ENCODE measurements around the gene RASGRF1. TPM values are rescaled to one million over a fixed set of nuclear protein-coding genes. Genes with fewer than 3 reads are reported as not detected.

Gene RASGRF1
- total and polyA plus RNA-seq, 9 of the 15 experiments (the other 6 are each of a cell fraction or from before 2014, with no cell fraction given), result 0.03 to 0.58 (median 0.06) TPM; not detected in 1

DNA sequence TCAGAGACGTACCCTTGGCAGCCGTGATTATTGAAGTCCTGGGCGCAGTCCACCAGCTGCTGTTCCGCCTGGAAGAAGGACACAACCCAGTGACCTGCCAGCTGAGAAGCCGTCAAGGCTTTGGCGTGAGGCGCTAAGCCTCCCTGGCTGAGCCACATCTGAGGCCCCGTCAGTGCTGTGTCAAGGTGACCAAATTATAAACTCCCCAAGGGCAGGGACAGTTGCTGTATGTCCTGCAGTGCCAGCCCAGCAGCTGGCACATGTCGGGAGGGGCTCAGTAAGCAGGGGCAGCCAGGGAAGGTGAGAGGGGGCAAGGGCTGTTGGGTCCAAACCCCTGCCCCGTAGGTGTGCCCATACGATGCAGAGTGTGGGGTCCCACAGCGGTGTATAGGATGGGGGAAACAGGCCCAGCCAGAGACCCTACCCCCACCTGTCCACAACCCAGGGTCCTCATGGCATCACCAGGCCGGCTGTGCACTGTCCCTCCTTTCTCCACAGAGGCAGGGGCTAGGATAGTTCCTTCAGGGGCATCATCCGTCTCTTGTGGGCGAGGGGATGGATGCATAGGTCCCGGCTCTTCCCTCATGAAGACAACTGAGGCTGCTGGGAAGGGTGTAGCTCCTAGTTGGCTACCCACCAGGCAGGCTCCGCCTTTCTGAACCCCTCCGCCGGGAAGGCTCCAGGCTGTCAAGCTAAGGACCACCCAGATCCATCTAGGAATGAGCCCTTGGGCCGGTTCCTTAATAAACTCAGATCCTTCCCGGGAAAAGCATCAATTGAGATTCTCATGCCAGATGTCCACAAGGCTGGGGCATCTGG, 158.9 kb downstream of the RASGRF1 start:
- ChIA-PET CTCF (ENCODE audit: low intra/inter-chr PET ratio) (no interaction called here), POLR2A (interaction anchor here (1.4 to 1.9 kb wide), 3 partner anchors 8 to 10 kb away, joined by 4 to 6 read pairs (median 4); no protein-coding TSS in a partner anchor)
- H3K9ac ChIP-seq (ENCODE audit: insufficient read depth in 1 of 2, low read depth in 2 of 2, low read length in 2 of 2), result peak overlapping the region in 1 of 2 experiments; percentile 75; a peak in 2 of 4 replicates
- 88% methylated on average over 21 of the region's 21 CpGs for WGBS (ENCODE audit: insufficient coverage, low coverage, missing lambda C conversion rate)
- FAIRE-seq, result no peak
- intact Hi-C loops (cut with micrococcal nuclease), result no loop called here
- peaks cover 2% of the 10 kb centered on the region; the same call in 1 of the 3 replicates for H3K79me2 ChIP-seq (ENCODE audit: control insufficient read depth, insufficient read depth, low read length)
- no peak overlapping the region for H3K4me3 ChIP-seq
- in situ Hi-C loops (cut with MboI), result no loop called here
- no peak overlapping the region for H2AFZ ChIP-seq (ENCODE audit: low read depth, low read length)
- TF ChIP-seq SAP30 (IDR thresholded peaks at IDR 0.05; ENCODE audit: borderline replicate concordance, insufficient read depth, low read depth, low read length, poor library complexity, severe bottlenecking) (no peak), EHMT2 (IDR thresholded peaks at IDR 0.05) (no peak), ZBTB33 (CRISPR knock-in tag; IDR thresholded peaks at IDR 0.05) (peak; percentile 92), TFAP4 (CRISPR knock-in tag; IDR thresholded peaks at IDR 0.05; ENCODE audit: borderline replicate concordance) (peak; percentile 56; the same call in 1 of the 2 replicates), RBFOX2 (IDR thresholded peaks at IDR 0.05; ENCODE audit: low read depth, low read length) (0 out of 2 replicates have a peak, but pooled peaks have one; percentile 9), ZC3H4 (CRISPR knock-in tag; IDR thresholded peaks at IDR 0.05; ENCODE audit: borderline replicate concordance) (no peak), POLR2G (IDR thresholded peaks at IDR 0.05; ENCODE audit: low read depth, low read length) (peak; percentile 60)
- TF ChIP-seq, protein P1, sequence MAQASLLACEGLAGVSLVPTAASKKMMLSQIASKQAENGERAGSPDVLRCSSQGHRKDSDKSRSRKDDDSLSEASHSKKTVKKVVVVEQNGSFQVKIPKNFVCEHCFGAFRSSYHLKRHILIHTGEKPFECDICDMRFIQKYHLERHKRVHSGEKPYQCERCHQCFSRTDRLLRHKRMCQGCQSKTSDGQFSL (CRISPR knock-in tag; IDR thresholded peaks at IDR 0.05), result no peak
- TF ChIP-seq, protein P1 (tag; IDR thresholded peaks at IDR 0.05), result no peak
- TF ChIP-seq, protein P2, sequence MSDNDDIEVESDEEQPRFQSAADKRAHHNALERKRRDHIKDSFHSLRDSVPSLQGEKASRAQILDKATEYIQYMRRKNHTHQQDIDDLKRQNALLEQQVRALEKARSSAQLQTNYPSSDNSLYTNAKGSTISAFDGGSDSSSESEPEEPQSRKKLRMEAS (CRISPR knock-in tag; IDR thresholded peaks at IDR 0.05), result 0 out of 2 replicates have a peak, but pooled peaks have one; percentile 26
- DNase-seq (ENCODE audit: extremely low read depth in 1 of 4, low spot score in 3 of 4), result no peak
- H3K36me3 ChIP-seq (ENCODE audit: control insufficient read depth, insufficient read depth, low read length), result peaks cover 84% of the 10 kb centered on the region; the same call in 2 of the 3 replicates
- H4K20me1 ChIP-seq (replicated peaks; ENCODE audit: control insufficient read depth, insufficient read depth, low read length), result no peaks in the 10 kb centered on the region
- H3K4me2 ChIP-seq (ENCODE audit: insufficient read depth, low read length), result no peak overlapping the region
- H3K4me1 ChIP-seq (replicated peaks in 1 of 2; ENCODE audit: control insufficient read depth in 2 of 2, insufficient read depth in 2 of 2, low read length in 2 of 2), result peaks cover 11 to 32% of the 10 kb centered on the region in 2 experiments
- peak overlapping the region; percentile 49; the same call in 2 of the 3 replicates for H3K27ac ChIP-seq (ENCODE audit: extremely low read depth, low read depth, low read length)
- no peaks in the 10 kb centered on the region for H3K9me3 ChIP-seq (replicated peaks; ENCODE audit: control insufficient read depth, insufficient read depth, low read depth, low read length)
- no peaks in the 10 kb centered on the region for H3K9me1 ChIP-seq (ENCODE audit: control insufficient read depth, insufficient read depth, low read length)
- H3K27me3 ChIP-seq (ENCODE audit: control insufficient read depth in 2 of 2, insufficient read depth in 2 of 2, low read length in 2 of 2), result no peaks in the 10 kb centered on the region
- BruUV-seq (replicated peaks), result no TSS peak
- ATAC-seq, result no peak
